HepG2 (cell line): ENCODE data around the gene PRKN. TPM values are rescaled to one million over a fixed set of nuclear protein-coding genes. Genes with fewer than 3 reads are reported as not detected.

Source experiments
- GABPB1 ChIP-seq: IDR thresholded peaks from 2 replicates; pipeline ENCODE4 v1.6.1; 2016; ENCODE audit warnings: mild to moderate bottlenecking, missing genetic modification reagents, moderate library complexity, missing compliant biosample characterization
- GATAD2A ChIP-seq: IDR thresholded peaks from 2 replicates; pipeline ENCODE4 v1.6.1; 2016
- RFXANK ChIP-seq: IDR thresholded peaks from 2 replicates; pipeline ENCODE4 v1.6.1; 2016
- SALL1 ChIP-seq: sonication (generic); formaldehyde crosslinking; IDR thresholded peaks from 2 replicates; pipeline ENCODE4 v1.8.0; 2022; ENCODE audit warnings: mild to moderate bottlenecking, missing genetic modification reagents
- SOX13 ChIP-seq, 3 experiments: fragments of 450-650 bp in 1 of 3; sonication (generic) in 1 of 3; formaldehyde crosslinking in 1 of 3; IDR thresholded peaks in 2 of 3; conservative IDR thresholded peaks in 1 of 3; 2 replicates each; pipeline versions ENCODE4 v1.5.0 to v1.6.1; 2016 to 2020; ENCODE audit warnings: antibody characterized with exemption in 1 of 3, mild to moderate bottlenecking in 1 of 3, missing compliant biosample characterization in 1 of 3, missing genetic modification reagents in 1 of 3, moderate library complexity in 1 of 3
- ZNF10 ChIP-seq: sonication (generic); formaldehyde crosslinking; IDR thresholded peaks from 2 replicates; pipeline ENCODE4 v1.4.0; 2020; ENCODE audit warnings: mild to moderate bottlenecking, low read depth, missing genetic modification reagents, borderline replicate concordance
- ZNF317 ChIP-seq: sonication (generic); formaldehyde crosslinking; IDR thresholded peaks from 2 replicates; pipeline ENCODE4 v1.5.0; 2020; ENCODE audit warnings: mild to moderate bottlenecking, missing genetic modification reagents
- polyA plus RNA-seq, 8 experiments: library from polyadenylated mRNA; depleted of rRNA in 3 of 8; stranded (reverse) in 7 of 8; unstranded in 1 of 8; fragments of >200 nt; fragmentation: Illumina TruSeq in 4 of 8; extraction: Trizol in 4 of 8; gene quantifications; 2 replicates each; pipeline versions ENCODE4 v1.2.1 to v1.2.3, GENCODE V29; 2011 to 2016; ENCODE audit warnings: low read depth in 4 of 8, missing spikeins in 1 of 8, mixed read lengths in 1 of 8; ENCODE audit not compliant: insufficient read depth in 1 of 8
- total RNA-seq, 5 experiments: library from RNA; depleted of rRNA; stranded (reverse); fragments of >200 nt; fragmentation: Illumina TruSeq; extraction: Trizol; gene quantifications; 2 replicates each; pipeline ENCODE4 v1.2.3, GENCODE V29; 2016; ENCODE audit warnings: low read depth in 1 of 5
- TF ChIP-seq, protein P1 (sequence below), 2 experiments: sonication (generic) in 1 of 2; formaldehyde crosslinking in 1 of 2; IDR thresholded peaks; 2 replicates each; pipeline versions ENCODE4 v1.4.0 to v1.6.1; 2016 to 2020; ENCODE audit warnings: borderline replicate concordance in 1 of 2, low read depth in 1 of 2, mild to moderate bottlenecking in 1 of 2, missing genetic modification reagents in 1 of 2

PRKN gene
- total and polyA plus RNA-seq, 2 of the 13 experiments (the other 11 are each of a cell fraction or from before 2014, with no cell fraction given): 0.31 to 0.44 TPM

DNA sequence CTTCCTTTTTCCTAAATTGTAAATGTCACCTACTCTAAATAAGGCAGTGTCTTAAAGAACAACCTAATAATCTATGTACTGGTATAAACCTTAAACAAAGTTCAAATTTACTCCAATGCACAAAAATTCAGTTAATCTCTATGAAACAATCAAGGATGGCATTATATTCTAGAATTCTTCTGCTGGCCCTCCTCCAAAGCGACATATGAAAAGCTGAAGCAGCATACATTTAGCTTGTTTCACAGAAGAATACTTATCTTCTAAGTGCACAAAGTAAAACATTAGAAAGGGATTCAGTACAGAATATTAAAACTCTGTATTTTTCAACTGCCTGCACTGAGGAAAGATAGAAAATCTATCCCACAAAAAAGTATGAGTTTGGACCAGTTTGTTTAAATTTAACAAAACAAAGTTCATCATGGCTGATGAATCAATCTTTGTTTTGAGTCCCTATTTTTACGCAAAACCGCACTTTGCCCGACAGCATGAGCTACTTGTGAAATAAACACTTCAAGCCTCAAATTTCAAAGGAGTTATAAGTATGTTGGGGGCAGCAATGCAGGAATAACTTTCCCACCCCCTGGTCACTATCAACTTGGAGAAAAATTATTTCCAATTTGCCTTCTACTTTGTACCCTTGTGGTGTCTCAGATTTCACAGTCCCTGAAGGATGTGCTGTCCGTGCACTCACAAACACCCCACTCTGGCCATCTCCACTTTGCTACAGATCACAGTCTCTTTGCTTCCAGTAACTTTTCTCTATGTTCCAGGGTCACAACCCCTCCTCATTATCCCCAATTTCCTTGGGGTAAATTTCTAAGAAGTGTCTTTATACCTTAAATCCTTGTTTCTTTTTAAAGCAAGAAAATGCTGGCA is 238.2 kb downstream of the PRKN start (continued):
- TF ChIP-seq, protein P1, sequence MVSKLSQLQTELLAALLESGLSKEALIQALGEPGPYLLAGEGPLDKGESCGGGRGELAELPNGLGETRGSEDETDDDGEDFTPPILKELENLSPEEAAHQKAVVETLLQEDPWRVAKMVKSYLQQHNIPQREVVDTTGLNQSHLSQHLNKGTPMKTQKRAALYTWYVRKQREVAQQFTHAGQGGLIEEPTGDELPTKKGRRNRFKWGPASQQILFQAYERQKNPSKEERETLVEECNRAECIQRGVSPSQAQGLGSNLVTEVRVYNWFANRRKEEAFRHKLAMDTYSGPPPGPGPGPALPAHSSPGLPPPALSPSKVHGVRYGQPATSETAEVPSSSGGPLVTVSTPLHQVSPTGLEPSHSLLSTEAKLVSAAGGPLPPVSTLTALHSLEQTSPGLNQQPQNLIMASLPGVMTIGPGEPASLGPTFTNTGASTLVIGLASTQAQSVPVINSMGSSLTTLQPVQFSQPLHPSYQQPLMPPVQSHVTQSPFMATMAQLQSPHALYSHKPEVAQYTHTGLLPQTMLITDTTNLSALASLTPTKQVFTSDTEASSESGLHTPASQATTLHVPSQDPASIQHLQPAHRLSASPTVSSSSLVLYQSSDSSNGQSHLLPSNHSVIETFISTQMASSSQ (IDR thresholded peaks at IDR 0.05; ENCODE audit: low read depth): peak; percentile 28; the same call in 1 of the 2 replicates
- TF ChIP-seq, protein P1 (CRISPR knock-in tag; IDR thresholded peaks at IDR 0.05; ENCODE audit: borderline replicate concordance): no peak
- TF ChIP-seq ZNF317 (CRISPR knock-in tag) (no peak), GABPB1 (CRISPR knock-in tag) (no peak), RFXANK (no peak), ZNF10 (no peak), SALL1 (CRISPR knock-in tag) (peak; percentile 65; the same call in 1 of the 2 replicates), SOX13 (IDR thresholded peaks at IDR 0.05) (0 out of 2 replicates have a peak, but pooled peaks have one; percentile 29), SOX13 (CRISPR knock-in tag; conservative IDR thresholded peaks at IDR 0.05 in 1 of 2, IDR thresholded peaks at IDR 0.05 in 1 of 2) (peak in 1 of 2 experiments; percentile 38; a peak in 1 of 4 replicates), GATAD2A (CRISPR knock-in tag) (peak; percentile 49; the same call in 1 of the 2 replicates)
